Upper lobe of left lung (tissue), 6 donors: ENCODE measurements around the gene TUBB4B. TPM values are rescaled to one million over a fixed set of nuclear protein-coding genes. Genes with fewer than 3 reads are reported as not detected.

ENCODE experiments used
- ATAC-seq, 2 donors: fragments of 200-7000 bp; cut with Tn5 transposase; one replicate each; pipeline ENCODE4 v1.9.1; 2022; ENCODE audit warnings: mild to moderate bottlenecking in 2 of 2, moderate library complexity in 2 of 2; ENCODE audit not compliant: low FRiP score in 2 of 2
- DNase-seq, 2 donors: peaks; one replicate each; pipeline ENCODE4 v3.0.0-alpha.2; 2019 to 2020
- H3K27ac ChIP-seq, 4 donors: fragments of 200-600 bp; sonication (generic); one replicate each; pipeline ENCODE4 v1.5.1; 2016 to 2019
- H3K27me3 ChIP-seq, 4 donors: fragments of 200-600 bp; sonication (generic); one replicate each; pipeline ENCODE4 v1.5.1; 2017 to 2019
- H3K36me3 ChIP-seq, 4 donors: fragments of 200-600 bp; sonication (generic); one replicate each; pipeline ENCODE4 v1.5.1; 2016 to 2019
- H3K4me1 ChIP-seq, 4 donors: fragments of 200-600 bp; sonication (generic); one replicate each; pipeline ENCODE4 v1.5.1; 2018 to 2019
- H3K4me3 ChIP-seq, 4 donors: fragments of 200-600 bp; sonication (generic); one replicate each; pipeline ENCODE4 v1.5.1; 2017 to 2019; ENCODE audit warnings: mild to moderate bottlenecking in 2 of 4, moderate library complexity in 1 of 4
- H3K9me3 ChIP-seq, 4 donors: fragments of 200-600 bp; sonication (generic); one replicate each; pipeline ENCODE4 v1.5.1; 2018 to 2019
- EP300 ChIP-seq, 4 donors: sonication (generic); formaldehyde crosslinking; IDR thresholded peaks; one replicate each; pipeline ENCODE4 v1.5.1; 2017; ENCODE audit warnings: antibody characterized with exemption in 4 of 4, control low read depth in 2 of 4
- POLR2A ChIP-seq, 4 donors: fragments of 450-650 bp; IDR thresholded peaks; one replicate each; pipeline ENCODE4 v1.5.1; 2016 to 2017; ENCODE audit warnings: antibody characterized with exemption in 4 of 4, mild to moderate bottlenecking in 2 of 4
- POLR2AphosphoS5 ChIP-seq, 2 donors: sonication (generic); formaldehyde crosslinking; IDR thresholded peaks; one replicate each; pipeline ENCODE4 v1.5.1; 2017; ENCODE audit warnings: antibody characterized with exemption in 2 of 2
- WGBS, 2 donors: methylation state at CpG; one replicate each; pipeline ENCODE4 v1.1.5; 2017 to 2018; 5-methylcytosine and 5-hydroxymethylcytosine counted together
- total RNA-seq, 6 donors: library from RNA; depleted of rRNA in 4 of 6; stranded (reverse); fragments of >200 nt in 4 of 6; gene quantifications; one replicate each; pipeline versions ENCODE4 v1.1.0 to v1.2.1, GENCODE V29; 2016 to 2021
- TF ChIP-seq, protein P1 (sequence below), 6 experiments: fragments of 450-650 bp in 4 of 6; fragments of 200-600 bp in 2 of 6; sonication (generic) in 2 of 6; IDR thresholded peaks; one replicate each; pipeline ENCODE4 v1.5.1; 2016 to 2019; ENCODE audit warnings: antibody characterized with exemption in 6 of 6
- donor health status: DM: no; HTN: no; CAD: no; lungs with moderate emphysema.
- donor health status: DM: no; HTN: yes; CAD: no; lungs with severe emphysema.

The TUBB4B gene
- total RNA-seq, 6 donors from 2014 or later: 120 to 539 (median 227) TPM

DNA sequence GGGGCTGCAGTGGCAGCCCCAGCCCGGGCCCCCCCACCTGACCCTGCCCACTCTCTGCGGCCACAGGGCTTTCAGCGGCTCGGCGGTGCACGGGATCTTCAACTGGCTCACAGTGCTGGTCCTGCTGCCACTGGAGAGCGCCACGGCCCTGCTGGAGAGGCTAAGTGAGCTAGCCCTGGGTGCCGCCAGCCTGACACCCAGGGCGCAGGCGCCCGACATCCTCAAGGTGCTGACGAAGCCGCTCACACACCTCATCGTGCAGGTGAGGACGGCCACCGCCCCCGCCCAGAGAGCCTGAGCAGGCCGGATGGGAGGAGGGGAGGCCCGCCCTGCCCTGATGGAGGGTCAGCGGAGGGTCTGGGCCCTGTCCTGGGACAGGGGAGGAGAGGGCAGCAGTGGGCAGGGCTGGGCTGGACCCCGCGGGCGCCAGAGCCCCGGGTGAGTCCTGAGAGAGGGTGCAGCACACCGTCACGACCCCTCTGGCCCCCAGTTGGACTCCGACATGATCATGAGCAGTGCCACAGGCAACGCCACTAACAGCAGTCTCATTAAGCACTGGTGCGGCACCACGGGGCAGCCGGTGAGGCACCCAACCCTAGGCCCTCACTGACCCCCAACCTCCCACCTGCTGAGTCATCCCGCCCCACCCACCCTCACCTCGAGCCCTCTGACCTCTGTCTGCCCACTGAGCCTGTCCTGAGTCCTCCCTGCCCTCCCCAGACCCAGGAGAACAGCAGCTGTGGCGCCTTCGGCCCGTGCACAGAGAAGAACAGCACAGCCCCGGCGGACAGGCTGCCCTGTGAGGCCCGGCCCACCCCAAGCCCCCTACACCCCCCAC lies 7.7 kb upstream of the TUBB4B start:
- ATAC-seq: no peak
- Histone ChIP-seq H3K4me3 (no peak overlapping the region), H3K27ac (no peak overlapping the region), H3K36me3 (no peaks in the 10 kb centered on the region), H3K4me1 (peaks cover 14 to 30% (median 17%) of the 10 kb centered on the region in 4 donors), H3K27me3 (peaks cover 0 to 34% (median 4%) of the 10 kb centered on the region in 4 donors), H3K9me3 (no peaks in the 10 kb centered on the region)
- TF ChIP-seq POLR2A (IDR thresholded peaks at IDR 0.05): no peak
- TF ChIP-seq, protein P1, sequence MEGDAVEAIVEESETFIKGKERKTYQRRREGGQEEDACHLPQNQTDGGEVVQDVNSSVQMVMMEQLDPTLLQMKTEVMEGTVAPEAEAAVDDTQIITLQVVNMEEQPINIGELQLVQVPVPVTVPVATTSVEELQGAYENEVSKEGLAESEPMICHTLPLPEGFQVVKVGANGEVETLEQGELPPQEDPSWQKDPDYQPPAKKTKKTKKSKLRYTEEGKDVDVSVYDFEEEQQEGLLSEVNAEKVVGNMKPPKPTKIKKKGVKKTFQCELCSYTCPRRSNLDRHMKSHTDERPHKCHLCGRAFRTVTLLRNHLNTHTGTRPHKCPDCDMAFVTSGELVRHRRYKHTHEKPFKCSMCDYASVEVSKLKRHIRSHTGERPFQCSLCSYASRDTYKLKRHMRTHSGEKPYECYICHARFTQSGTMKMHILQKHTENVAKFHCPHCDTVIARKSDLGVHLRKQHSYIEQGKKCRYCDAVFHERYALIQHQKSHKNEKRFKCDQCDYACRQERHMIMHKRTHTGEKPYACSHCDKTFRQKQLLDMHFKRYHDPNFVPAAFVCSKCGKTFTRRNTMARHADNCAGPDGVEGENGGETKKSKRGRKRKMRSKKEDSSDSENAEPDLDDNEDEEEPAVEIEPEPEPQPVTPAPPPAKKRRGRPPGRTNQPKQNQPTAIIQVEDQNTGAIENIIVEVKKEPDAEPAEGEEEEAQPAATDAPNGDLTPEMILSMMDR (IDR thresholded peaks at IDR 0.05): no peak
- TF ChIP-seq POLR2AphosphoS5 (IDR thresholded peaks at IDR 0.05): no peak
- no peak for TF ChIP-seq EP300 (IDR thresholded peaks at IDR 0.05)
- DNase-seq: no peak
- WGBS, 2 donors: 78 to 80% methylated on average over 1 to 32 of the region's 40 CpGs

DNA sequence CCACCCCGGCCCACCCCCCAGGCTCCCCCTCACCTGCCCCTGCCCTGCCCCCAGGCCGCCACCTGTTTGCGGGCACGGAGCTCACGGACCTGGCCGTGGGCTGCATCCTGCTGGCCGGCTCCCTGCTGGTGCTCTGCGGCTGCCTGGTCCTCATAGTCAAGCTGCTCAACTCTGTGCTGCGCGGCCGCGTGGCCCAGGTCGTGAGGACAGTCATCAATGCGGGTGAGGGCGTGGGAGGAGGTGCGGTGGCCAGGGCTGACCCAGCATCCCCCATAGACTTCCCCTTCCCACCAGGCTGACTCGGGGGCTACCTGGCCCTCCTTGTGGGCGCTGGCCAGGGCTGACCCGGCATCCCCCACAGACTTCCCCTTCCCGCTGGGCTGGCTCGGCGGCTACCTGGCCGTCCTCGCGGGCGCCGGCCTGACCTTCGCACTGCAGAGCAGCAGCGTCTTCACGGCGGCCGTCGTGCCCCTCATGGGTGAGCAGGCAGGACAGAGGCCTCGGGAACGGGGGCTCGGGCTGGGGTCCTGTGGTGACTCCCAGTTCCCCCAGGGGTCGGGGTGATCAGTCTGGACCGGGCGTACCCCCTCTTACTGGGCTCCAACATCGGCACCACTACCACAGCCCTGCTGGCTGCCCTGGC lies 6.9 kb upstream of the TUBB4B start:
- ATAC-seq (no peak), DNase-seq (peak in 1 of 2 donors; percentile 81)
- H3K27ac ChIP-seq: no peak overlapping the region

DNA sequence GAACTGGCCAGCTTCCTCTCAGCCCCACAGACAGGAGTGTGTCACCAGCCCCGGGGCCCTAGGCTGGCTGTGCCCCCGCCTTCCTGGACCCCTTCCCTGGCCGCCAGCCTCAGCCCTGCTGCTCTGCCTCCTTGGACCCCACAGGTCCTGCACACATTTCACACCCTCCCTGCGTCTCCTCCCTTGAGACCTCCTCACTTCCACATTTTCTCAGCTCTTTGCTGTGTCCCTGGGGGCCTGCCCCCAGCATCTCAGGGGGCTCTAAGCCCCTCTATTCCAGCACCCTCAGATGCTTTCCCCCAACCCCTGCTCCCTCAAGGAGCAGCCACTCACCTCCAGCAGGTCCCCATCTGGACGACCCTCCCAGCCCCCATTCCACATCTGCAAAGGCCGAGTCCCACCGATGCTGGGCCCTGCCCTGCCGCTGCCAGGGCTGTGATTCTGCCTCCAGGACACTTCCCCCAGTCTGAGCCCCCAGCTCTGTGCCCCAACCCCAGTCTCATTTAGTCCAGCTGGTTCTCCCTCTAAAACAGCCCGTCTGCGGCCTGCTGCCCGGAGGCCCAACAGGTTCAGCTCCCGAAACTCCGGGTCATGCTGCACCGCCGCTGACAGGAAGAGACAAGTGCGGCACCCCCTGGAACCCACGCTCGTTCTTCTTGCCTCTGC lies 6.2 kb upstream of the TUBB4B start:
- no peak for ATAC-seq
- Histone ChIP-seq H3K4me3 (no peak overlapping the region), H3K9me3 (no peaks in the 10 kb centered on the region), H3K27me3 (peaks cover 0 to 20% (median 4%) of the 10 kb centered on the region in 4 donors), H3K27ac (no peak overlapping the region), H3K36me3 (no peaks in the 10 kb centered on the region), H3K4me1 (peaks cover 19 to 45% (median 28%) of the 10 kb centered on the region in 4 donors)
- WGBS, 2 donors: 81 to 82% methylated on average over 14 to 16 of the region's 18 CpGs
- TF ChIP-seq POLR2AphosphoS5 (IDR thresholded peaks at IDR 0.05): no peak
- no peak for TF ChIP-seq POLR2A (IDR thresholded peaks at IDR 0.05)
- TF ChIP-seq EP300 (IDR thresholded peaks at IDR 0.05): no peak
- TF ChIP-seq, protein P1 (IDR thresholded peaks at IDR 0.05): no peak
- peak in 1 of 2 donors; percentile 73 for DNase-seq

More for the DNA sequence above, 6.9 kb upstream of the TUBB4B start:
- TF ChIP-seq POLR2A (IDR thresholded peaks at IDR 0.05) (no peak), EP300 (IDR thresholded peaks at IDR 0.05) (no peak), POLR2AphosphoS5 (IDR thresholded peaks at IDR 0.05) (no peak)
- TF ChIP-seq, protein P1 (IDR thresholded peaks at IDR 0.05): no peak
- Histone ChIP-seq H3K9me3 (no peaks in the 10 kb centered on the region), H3K27me3 (peaks cover 0 to 27% (median 4%) of the 10 kb centered on the region in 4 donors), H3K4me1 (peaks cover 15 to 38% (median 22%) of the 10 kb centered on the region in 4 donors), H3K36me3 (no peaks in the 10 kb centered on the region), H3K4me3 (no peak overlapping the region)
- WGBS, 2 donors: 52% methylated on average over 26 of the region's 40 CpGs; no CpG with 5 or more reads in 1 of the 2 donors

DNA sequence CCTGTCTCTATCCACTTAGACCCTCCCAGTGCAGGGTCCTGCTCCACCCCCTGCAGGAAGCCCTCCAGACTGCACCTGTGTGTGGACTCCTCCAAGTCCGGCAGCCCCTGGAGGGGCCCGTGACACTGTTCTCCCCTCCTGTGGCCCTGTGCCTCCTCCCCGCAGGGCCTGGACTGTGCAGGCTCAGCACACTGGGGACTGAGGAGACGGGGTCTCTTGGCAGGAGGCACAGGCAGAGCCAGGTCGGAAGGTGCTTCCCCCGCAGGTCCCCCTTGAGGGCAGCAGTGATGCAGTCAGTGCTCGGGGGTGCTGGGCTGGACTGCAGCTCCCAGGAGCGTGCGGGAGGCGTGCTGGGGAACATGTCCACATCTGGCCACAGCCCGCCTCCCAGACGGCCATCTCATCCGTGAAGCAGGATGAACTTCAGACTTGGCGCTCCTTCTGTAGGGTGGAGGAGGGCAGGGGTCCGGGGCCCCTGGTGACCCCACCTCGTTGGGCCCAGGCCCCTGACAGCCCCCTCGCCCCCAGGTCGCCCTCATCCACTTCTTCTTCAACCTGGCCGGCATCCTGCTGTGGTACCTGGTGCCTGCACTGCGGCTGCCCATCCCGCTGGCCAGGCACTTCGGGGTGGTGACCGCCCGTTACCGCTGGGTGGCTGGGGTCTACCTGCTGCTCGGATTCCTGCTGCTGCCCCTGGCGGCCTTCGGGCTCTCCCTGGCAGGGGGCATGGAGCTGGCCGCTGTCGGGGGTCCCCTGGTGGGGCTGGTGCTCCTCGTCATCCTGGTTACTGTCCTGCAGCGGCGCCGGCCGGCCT lies 5.5 kb upstream of the TUBB4B start:
- H3K27me3 ChIP-seq: peaks cover 0 to 14% (median 3%) of the 10 kb centered on the region in 4 donors
- no peak overlapping the region for H3K27ac ChIP-seq
- H3K4me1 ChIP-seq: peaks cover 23 to 52% (median 30%) of the 10 kb centered on the region in 4 donors
- H3K4me3 ChIP-seq: peak overlapping the region in 3 of 4 donors; percentile 3 to 29 (median 21)
- DNase-seq (peak in 1 of 2 donors; percentile 82), ATAC-seq (no peak)
- TF ChIP-seq EP300 (IDR thresholded peaks at IDR 0.05): no peak
- TF ChIP-seq, protein P1 (IDR thresholded peaks at IDR 0.05): no peak
- TF ChIP-seq POLR2AphosphoS5 (IDR thresholded peaks at IDR 0.05): no peak
- TF ChIP-seq POLR2A (IDR thresholded peaks at IDR 0.05): no peak
- WGBS, 2 donors: 64 to 75% methylated on average over 3 to 20 of the region's 35 CpGs
- H3K9me3 ChIP-seq: no peaks in the 10 kb centered on the region
- no peaks in the 10 kb centered on the region for H3K36me3 ChIP-seq
